ENCODE measurements around the gene CNTNAP5.

DNA sequence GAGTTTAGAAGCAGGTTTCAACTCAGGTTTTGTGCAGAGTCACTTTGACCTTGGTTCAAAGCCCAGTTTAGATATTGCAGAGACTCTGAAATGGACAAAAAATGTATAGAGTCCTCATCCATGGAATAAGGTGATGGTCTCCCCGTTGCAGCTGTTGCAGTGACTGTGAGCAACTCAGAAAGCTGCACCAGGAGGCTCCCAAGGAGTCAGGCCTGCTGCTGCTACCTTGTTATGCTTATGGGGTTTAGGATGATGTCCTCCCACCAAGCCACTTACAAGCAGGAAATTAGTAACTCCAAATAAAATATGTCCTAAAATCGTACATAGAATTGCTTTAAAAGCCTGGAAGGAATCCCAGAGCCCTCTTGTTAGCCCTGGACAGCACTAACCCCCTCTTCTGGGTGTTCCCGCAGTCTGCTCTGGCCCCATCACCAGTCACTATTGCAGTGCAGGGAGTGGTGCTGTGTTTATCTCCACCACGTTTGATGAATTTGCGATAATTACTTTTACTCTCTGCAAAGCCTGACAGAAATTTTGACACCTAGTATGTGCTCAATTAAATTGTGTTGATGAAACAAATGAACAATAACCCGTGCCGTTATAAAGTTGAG lies 189.0 kb downstream of the CNTNAP5 start:
- TF ChIP-seq, protein P1, sequence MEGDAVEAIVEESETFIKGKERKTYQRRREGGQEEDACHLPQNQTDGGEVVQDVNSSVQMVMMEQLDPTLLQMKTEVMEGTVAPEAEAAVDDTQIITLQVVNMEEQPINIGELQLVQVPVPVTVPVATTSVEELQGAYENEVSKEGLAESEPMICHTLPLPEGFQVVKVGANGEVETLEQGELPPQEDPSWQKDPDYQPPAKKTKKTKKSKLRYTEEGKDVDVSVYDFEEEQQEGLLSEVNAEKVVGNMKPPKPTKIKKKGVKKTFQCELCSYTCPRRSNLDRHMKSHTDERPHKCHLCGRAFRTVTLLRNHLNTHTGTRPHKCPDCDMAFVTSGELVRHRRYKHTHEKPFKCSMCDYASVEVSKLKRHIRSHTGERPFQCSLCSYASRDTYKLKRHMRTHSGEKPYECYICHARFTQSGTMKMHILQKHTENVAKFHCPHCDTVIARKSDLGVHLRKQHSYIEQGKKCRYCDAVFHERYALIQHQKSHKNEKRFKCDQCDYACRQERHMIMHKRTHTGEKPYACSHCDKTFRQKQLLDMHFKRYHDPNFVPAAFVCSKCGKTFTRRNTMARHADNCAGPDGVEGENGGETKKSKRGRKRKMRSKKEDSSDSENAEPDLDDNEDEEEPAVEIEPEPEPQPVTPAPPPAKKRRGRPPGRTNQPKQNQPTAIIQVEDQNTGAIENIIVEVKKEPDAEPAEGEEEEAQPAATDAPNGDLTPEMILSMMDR (IDR thresholded peaks at IDR 0.05): no peak
- no peak for TF ChIP-seq POLR2A (IDR thresholded peaks at IDR 0.05)
- TF ChIP-seq POLR2AphosphoS5 (IDR thresholded peaks at IDR 0.05): no peak
